MCF 10A (cell line): ENCODE data around the gene TTC16. TPM values are rescaled to one million over a fixed set of nuclear protein-coding genes. Genes with fewer than 3 reads are reported as not detected.
A peak's percentile ranks its signal among the peaks of the same experiment; 100 is the strongest.

Source experiments
- BruUV-seq: library from RNA; stranded (reverse); fragments of 400-500 nt; replicated peaks from 2 replicates; lab custom pipeline; 2021; lab: Mats Ljungman, UMichigan
- CTCF ChIA-PET: fragments of 300-600 bp; sonication (Branson Sonifier 250); formaldehyde crosslinking; extraction: SDS; loops from one replicate; lab custom pipeline; 2021; ENCODE audit warnings: antibody characterized with exemption, inconsistent platforms; lab: Yijun Ruan, JAX
- POLR2A ChIA-PET: fragments of 300-600, 350-650 bp; sonication (Branson Sonifier 250); formaldehyde crosslinking; extraction: SDS; loops from one replicate; lab custom pipeline; 2020; ENCODE audit warnings: antibody characterized with exemption, inconsistent platforms; lab: Yijun Ruan, JAX
- DNase-seq: peaks from one replicate; pipeline ENCODE4 v3.0.0-alpha.2; 2018; ENCODE audit not compliant: unreplicated experiment
- H3K27ac Mint-ChIP-seq: one replicate; pipeline ENCODE4 v1.8.0; 2022; ENCODE audit warnings: mild to moderate bottlenecking, low read depth, mixed read lengths; ENCODE audit not compliant: unreplicated experiment
- H3K27me3 Mint-ChIP-seq: one replicate; pipeline ENCODE4 v1.8.0; 2022; ENCODE audit warnings: mixed read lengths; ENCODE audit not compliant: insufficient read depth, unreplicated experiment
- H3K36me3 Mint-ChIP-seq: one replicate; pipeline ENCODE4 v1.8.0; 2022; ENCODE audit warnings: mild to moderate bottlenecking, moderate library complexity, mixed read lengths; ENCODE audit not compliant: insufficient read depth, unreplicated experiment
- H3K4me1 Mint-ChIP-seq: one replicate; pipeline ENCODE4 v1.8.0; 2022; ENCODE audit warnings: mixed read lengths; ENCODE audit not compliant: insufficient read depth, unreplicated experiment
- H3K4me3 Mint-ChIP-seq: one replicate; pipeline ENCODE4 v1.8.0; 2022; ENCODE audit warnings: mild to moderate bottlenecking, moderate library complexity, mixed read lengths; ENCODE audit not compliant: unreplicated experiment
- H3K9me3 Mint-ChIP-seq: one replicate; pipeline ENCODE4 v1.8.0; 2022; ENCODE audit warnings: mixed read lengths; ENCODE audit not compliant: unreplicated experiment
- intact Hi-C: fragments of 100-400 bp; cut with micrococcal nuclease; formaldehyde crosslinking; loops from 2 replicates; pipeline ENCODE4 v1.14.1; 2022
- total RNA-seq: library from RNA; stranded (reverse); gene quantifications from 2 replicates; pipeline ENCODE4 v1.2.3, GENCODE V29; 2022
- TF ChIP-seq, protein P1 (sequence below): fragments of 200-600 bp; IDR thresholded peaks from one replicate; pipeline ENCODE4 v1.8.0; 2022; ENCODE audit warnings: antibody characterized with exemption, mild to moderate bottlenecking; ENCODE audit not compliant: unreplicated experiment

Gene TTC16
- total RNA-seq, 1 experiment from 2014 or later = 0.19 TPM

- H3K4me3 Mint-ChIP-seq = no peak overlapping the region
- H3K27ac Mint-ChIP-seq = no peak overlapping the region
- BruUV-seq = no TSS peak
- POLR2A ChIA-PET = interaction anchor here (0.7 kb wide), 1 partner anchor 102 kb away, joined by 3 read pairs; no protein-coding TSS in a partner anchor
- TF ChIP-seq, protein P1, sequence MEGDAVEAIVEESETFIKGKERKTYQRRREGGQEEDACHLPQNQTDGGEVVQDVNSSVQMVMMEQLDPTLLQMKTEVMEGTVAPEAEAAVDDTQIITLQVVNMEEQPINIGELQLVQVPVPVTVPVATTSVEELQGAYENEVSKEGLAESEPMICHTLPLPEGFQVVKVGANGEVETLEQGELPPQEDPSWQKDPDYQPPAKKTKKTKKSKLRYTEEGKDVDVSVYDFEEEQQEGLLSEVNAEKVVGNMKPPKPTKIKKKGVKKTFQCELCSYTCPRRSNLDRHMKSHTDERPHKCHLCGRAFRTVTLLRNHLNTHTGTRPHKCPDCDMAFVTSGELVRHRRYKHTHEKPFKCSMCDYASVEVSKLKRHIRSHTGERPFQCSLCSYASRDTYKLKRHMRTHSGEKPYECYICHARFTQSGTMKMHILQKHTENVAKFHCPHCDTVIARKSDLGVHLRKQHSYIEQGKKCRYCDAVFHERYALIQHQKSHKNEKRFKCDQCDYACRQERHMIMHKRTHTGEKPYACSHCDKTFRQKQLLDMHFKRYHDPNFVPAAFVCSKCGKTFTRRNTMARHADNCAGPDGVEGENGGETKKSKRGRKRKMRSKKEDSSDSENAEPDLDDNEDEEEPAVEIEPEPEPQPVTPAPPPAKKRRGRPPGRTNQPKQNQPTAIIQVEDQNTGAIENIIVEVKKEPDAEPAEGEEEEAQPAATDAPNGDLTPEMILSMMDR = no peak
- intact Hi-C loops = no loop called here
- no peak for DNase-seq
- CTCF ChIA-PET = interaction anchor here (0.7 kb wide), 1 partner anchor 17 kb away, joined by 4 read pairs; no protein-coding TSS in a partner anchor
- H3K27me3 Mint-ChIP-seq = no peaks in the 10 kb centered on the region
- H3K36me3 Mint-ChIP-seq = no peaks in the 10 kb centered on the region
- H3K4me1 Mint-ChIP-seq = no peaks in the 10 kb centered on the region
- H3K9me3 Mint-ChIP-seq = no peaks in the 10 kb centered on the region
Observed at GRCh38 chr9:127776195-127776923, 60.5 kb downstream of the TTC16 start.

- TF ChIP-seq, protein P1 = no peak
- Mint-ChIP-seq H3K4me3 (no peak overlapping the region), H3K27me3 (no peaks in the 10 kb centered on the region), H3K27ac (no peak overlapping the region), H3K4me1 (no peaks in the 10 kb centered on the region), H3K9me3 (no peaks in the 10 kb centered on the region), H3K36me3 (no peaks in the 10 kb centered on the region)
- BruUV-seq = no TSS peak
- POLR2A ChIA-PET = no interaction called here
- DNase-seq = no peak
- intact Hi-C loops = no loop called here
- CTCF ChIA-PET = no interaction called here
Observed at GRCh38 chr9:127776924-127777289, 61.0 kb downstream of the TTC16 start.

DNA sequence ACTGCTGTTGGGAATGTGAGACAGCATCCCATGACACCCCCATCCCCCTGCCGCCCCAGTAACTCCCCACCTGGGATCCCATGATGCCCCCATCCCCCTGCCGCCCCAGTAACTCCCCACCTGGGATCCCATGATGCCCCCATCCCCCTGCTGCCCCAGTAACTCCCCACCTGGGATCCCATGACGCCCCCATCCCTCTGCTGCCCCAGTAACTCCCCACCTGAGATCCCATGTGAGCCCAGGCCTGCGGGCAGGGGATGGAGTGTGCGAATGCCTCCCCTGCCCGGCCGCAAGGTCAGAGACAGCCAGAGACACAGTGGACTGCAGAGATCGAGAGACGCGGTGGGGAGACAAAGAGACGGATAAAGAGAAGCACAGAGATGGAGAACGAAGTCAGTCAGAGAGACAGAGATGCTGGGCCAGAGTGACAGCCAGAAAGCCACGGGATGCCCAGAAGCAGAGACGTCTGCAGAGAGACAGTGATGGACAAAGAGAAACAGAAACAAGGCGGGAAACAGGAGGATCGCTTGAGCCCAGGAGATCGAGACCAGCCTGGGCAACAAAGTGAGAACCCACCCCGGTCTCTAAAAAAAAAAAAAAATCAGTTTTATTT is 61.6 kb downstream of the TTC16 start:
- no peaks in the 10 kb centered on the region for H3K27me3 Mint-ChIP-seq
- H3K4me1 Mint-ChIP-seq = no peaks in the 10 kb centered on the region
- no TSS peak for BruUV-seq
- no peak for DNase-seq
- H3K36me3 Mint-ChIP-seq = no peaks in the 10 kb centered on the region
- intact Hi-C loops = no loop called here
- H3K9me3 Mint-ChIP-seq = no peaks in the 10 kb centered on the region
- TF ChIP-seq, protein P1 = no peak
- H3K4me3 Mint-ChIP-seq = no peak overlapping the region
- peak overlapping the region; percentile 59 for H3K27ac Mint-ChIP-seq
- CTCF ChIA-PET = interaction anchor here (0.7 kb wide), 1 partner anchor 43 kb away, joined by 3 read pairs; no protein-coding TSS in a partner anchor
- POLR2A ChIA-PET = no interaction called here
